22Rv1 (cell line): ENCODE measurements around the gene FAM184A.

Experiments used
- ZFX ChIP-seq: fragments of 450-650 bp; IDR thresholded peaks from 2 replicates; pipeline ENCODE4 v1.6.1; 2017; ENCODE audit warnings: antibody characterized with exemption, borderline replicate concordance
- TF ChIP-seq, protein P1 (sequence below): fragments of 450-650 bp; IDR thresholded peaks from 2 replicates; pipeline ENCODE4 v1.5.1; 2017; ENCODE audit warnings: mild to moderate bottlenecking

DNA sequence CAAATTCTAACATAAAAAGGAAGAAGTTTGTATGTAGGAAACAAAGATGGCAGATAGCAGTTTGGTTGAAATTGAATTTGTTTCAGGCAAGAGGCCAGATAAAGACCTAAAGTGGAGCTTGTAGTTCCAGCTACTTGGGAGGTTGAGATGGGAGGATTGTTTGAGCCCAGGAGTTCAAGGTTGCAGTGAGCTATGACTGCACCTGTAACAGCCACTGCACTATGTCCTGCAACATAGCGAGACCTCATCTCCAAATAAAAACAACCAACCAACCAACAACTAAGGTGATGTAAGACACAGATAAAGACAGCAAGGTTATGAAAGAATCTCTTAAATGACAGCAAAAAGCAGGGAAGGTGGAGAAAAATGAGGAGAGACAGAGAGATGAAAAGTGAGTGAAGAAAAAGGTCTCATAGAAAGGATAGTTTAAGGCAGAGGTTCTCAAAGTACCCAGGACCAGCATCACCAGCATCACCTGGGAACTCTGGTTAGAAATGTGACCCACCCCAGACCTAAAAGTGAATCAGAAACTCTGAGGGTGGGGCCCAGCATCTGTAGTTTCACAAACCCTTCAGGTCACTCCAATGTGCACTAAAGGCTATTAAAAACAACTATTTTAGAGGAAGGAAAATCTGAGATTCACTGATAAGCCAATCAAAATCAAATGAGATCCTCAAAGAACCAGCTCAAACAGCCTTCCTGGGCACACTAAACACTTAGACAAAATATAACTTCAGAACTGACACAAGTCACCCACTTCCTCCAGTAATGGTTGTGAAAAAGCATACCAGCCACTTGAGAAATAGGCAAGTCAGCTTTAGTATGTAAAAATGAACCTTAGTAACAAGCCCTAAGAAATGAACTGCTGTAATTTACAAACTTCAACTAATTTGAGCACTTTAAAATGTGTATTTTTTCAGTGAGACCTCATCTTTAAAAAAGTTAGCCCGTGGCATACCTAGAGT, 57.6 kb downstream of the FAM184A start:
- TF ChIP-seq, protein P1, sequence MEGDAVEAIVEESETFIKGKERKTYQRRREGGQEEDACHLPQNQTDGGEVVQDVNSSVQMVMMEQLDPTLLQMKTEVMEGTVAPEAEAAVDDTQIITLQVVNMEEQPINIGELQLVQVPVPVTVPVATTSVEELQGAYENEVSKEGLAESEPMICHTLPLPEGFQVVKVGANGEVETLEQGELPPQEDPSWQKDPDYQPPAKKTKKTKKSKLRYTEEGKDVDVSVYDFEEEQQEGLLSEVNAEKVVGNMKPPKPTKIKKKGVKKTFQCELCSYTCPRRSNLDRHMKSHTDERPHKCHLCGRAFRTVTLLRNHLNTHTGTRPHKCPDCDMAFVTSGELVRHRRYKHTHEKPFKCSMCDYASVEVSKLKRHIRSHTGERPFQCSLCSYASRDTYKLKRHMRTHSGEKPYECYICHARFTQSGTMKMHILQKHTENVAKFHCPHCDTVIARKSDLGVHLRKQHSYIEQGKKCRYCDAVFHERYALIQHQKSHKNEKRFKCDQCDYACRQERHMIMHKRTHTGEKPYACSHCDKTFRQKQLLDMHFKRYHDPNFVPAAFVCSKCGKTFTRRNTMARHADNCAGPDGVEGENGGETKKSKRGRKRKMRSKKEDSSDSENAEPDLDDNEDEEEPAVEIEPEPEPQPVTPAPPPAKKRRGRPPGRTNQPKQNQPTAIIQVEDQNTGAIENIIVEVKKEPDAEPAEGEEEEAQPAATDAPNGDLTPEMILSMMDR: no peak
- no peak for TF ChIP-seq ZFX
